ENCODE results near the gene TNS3. TPM values are rescaled to one million over a fixed set of nuclear protein-coding genes. Genes with fewer than 3 reads are reported as not detected.

The TNS3 gene
- total RNA-seq, 1 donor from 2014 or later, result 41.2 TPM

- Histone ChIP-seq H3K27me3 (ENCODE audit: control insufficient read depth, insufficient read depth, low read length) (no peaks in the 10 kb centered on the region), H3K36me3 (ENCODE audit: control insufficient read depth, insufficient read depth, low read length) (peaks cover 2% of the 10 kb centered on the region), H3K4me3 (ENCODE audit: low read depth, low read length) (no peak overlapping the region)
- DNase-seq (ENCODE audit: low read depth), result no peak
- TF ChIP-seq CTCF (IDR thresholded peaks at IDR 0.05; ENCODE audit: insufficient read depth, low read length, poor library complexity, severe bottlenecking), result no peak
Observed at GRCh38 chr7:47514818-47515217, 67.1 kb downstream of the TNS3 start.

GRCh38 chr7:47514367-47514766 lies 67.5 kb downstream of the TNS3 start:
- TF ChIP-seq CTCF (IDR thresholded peaks at IDR 0.05; ENCODE audit: insufficient read depth, low read length, poor library complexity, severe bottlenecking), result no peak
- Histone ChIP-seq H3K4me3 (ENCODE audit: low read depth, low read length) (no peak overlapping the region), H3K36me3 (ENCODE audit: control insufficient read depth, insufficient read depth, low read length) (peaks cover 3% of the 10 kb centered on the region), H3K27me3 (ENCODE audit: control insufficient read depth, insufficient read depth, low read length) (no peaks in the 10 kb centered on the region)
- DNase-seq (ENCODE audit: low read depth), result no peak

- Histone ChIP-seq H3K4me3 (ENCODE audit: low read depth, low read length) (no peak overlapping the region), H3K27me3 (ENCODE audit: control insufficient read depth, insufficient read depth, low read length) (no peaks in the 10 kb centered on the region), H3K36me3 (ENCODE audit: control insufficient read depth, insufficient read depth, low read length) (peaks cover 3% of the 10 kb centered on the region)
- TF ChIP-seq CTCF (IDR thresholded peaks at IDR 0.05; ENCODE audit: insufficient read depth, low read length, poor library complexity, severe bottlenecking), result no peak
- no peak for DNase-seq (ENCODE audit: low read depth)
Observed at GRCh38 chr7:47513741-47514241, 68.1 kb downstream of the TNS3 start.

- H3K4me3 ChIP-seq (ENCODE audit: low read depth, low read length), result no peak overlapping the region
Observed at GRCh38 chr7:47512481-47513176, 69.3 kb downstream of the TNS3 start.

GRCh38 chr7:47511699-47512370 lies 70.1 kb downstream of the TNS3 start:
- DNase-seq (ENCODE audit: low read depth), result no peak
- H3K4me3 ChIP-seq (ENCODE audit: low read depth, low read length), result no peak overlapping the region
- no peaks in the 10 kb centered on the region for H3K27me3 ChIP-seq (ENCODE audit: control insufficient read depth, insufficient read depth, low read length)
- peaks cover 2% of the 10 kb centered on the region for H3K36me3 ChIP-seq (ENCODE audit: control insufficient read depth, insufficient read depth, low read length)
- no peak for TF ChIP-seq CTCF (IDR thresholded peaks at IDR 0.05; ENCODE audit: insufficient read depth, low read length, poor library complexity, severe bottlenecking)

More at GRCh38 chr7:47512481-47513176, 69.3 kb downstream of the TNS3 start:
- Histone ChIP-seq H3K27me3 (ENCODE audit: control insufficient read depth, insufficient read depth, low read length) (no peaks in the 10 kb centered on the region), H3K36me3 (ENCODE audit: control insufficient read depth, insufficient read depth, low read length) (peaks cover 2% of the 10 kb centered on the region)
- no peak for TF ChIP-seq CTCF (IDR thresholded peaks at IDR 0.05; ENCODE audit: insufficient read depth, low read length, poor library complexity, severe bottlenecking)
- no peak for DNase-seq (ENCODE audit: low read depth)
